ENCODE data around the gene TUBB3. TPM values are rescaled to one million over a fixed set of nuclear protein-coding genes. Genes with fewer than 3 reads are reported as not detected.

Gene TUBB3
- total RNA-seq, 1 experiment from 2014 or later = 164 TPM

GRCh38 chr16:89918453-89919347 is 4.4 kb upstream of the TUBB3 start, which contains the start of gene MC1R:
Gene MC1R (plus strand): TSS chr16:89918862. CDS start chr16:89919259, 397 bp downstream.
- Histone ChIP-seq H2BK15ac (ENCODE audit: low read depth, low read length) (no peak within 1 kb of the TSS), H3K14ac (ENCODE audit: insufficient read depth, low read length) (no peak within 1 kb of the TSS), H4K8ac (replicated peaks; ENCODE audit: insufficient read length, low read depth, low read length) (no peak within 1 kb of the TSS), H3K56ac (ENCODE audit: insufficient read length, low read depth, low read length) (no peak within 1 kb of the TSS), H3K23me2 (ENCODE audit: insufficient read length, low read depth, low read length, poor library complexity, severe bottlenecking) (peaks cover 18% of the 10 kb centered on the region), H3K79me2 (ENCODE audit: insufficient read depth, low read length) (no peaks in the 10 kb centered on the region), H3K4me1 (ENCODE audit: insufficient read depth, low read length) (no peaks in the 10 kb centered on the region; the same call in 1 of the 2 replicates), H2BK12ac (ENCODE audit: insufficient read length, low read depth, low read length) (no peak within 1 kb of the TSS), H3K23ac (ENCODE audit: insufficient read length, low read depth, low read length) (no peak within 1 kb of the TSS), H2BK5ac (ENCODE audit: insufficient read length, low read length) (no peak within 1 kb of the TSS), H3K27ac (ENCODE audit: insufficient read length, low read depth, low read length) (no peak within 1 kb of the TSS), H4K20me1 (ENCODE audit: control insufficient read depth, insufficient read depth, insufficient read length) (no peaks in the 10 kb centered on the region), H2BK20ac (ENCODE audit: low read depth, low read length, poor library complexity, severe bottlenecking) (no peak within 1 kb of the TSS), H4K91ac (ENCODE audit: insufficient read length, low read depth, low read length) (no peak within 1 kb of the TSS), H4K5ac (ENCODE audit: insufficient read length, low read depth, low read length) (no peak within 1 kb of the TSS), H3K4ac (ENCODE audit: low read depth, low read length) (no peak within 1 kb of the TSS), H3K18ac (ENCODE audit: insufficient read length, low read depth, low read length) (no peak within 1 kb of the TSS), H2BK120ac (ENCODE audit: low read depth, low read length, poor library complexity, severe bottlenecking) (no peak within 1 kb of the TSS), H3K9ac (ENCODE audit: extremely low read depth, insufficient read length, low read length) (no peak within 1 kb of the TSS), H3K79me1 (ENCODE audit: insufficient read depth, low read depth, low read length, poor library complexity, severe bottlenecking) (no peaks in the 10 kb centered on the region), H3K9me3 (ENCODE audit: control insufficient read depth, low read depth, low read length) (no peaks in the 10 kb centered on the region), H3T11ph (ENCODE audit: low read length) (no peak within 1 kb of the TSS), H2AK5ac (ENCODE audit: insufficient read length, low read length) (no peak within 1 kb of the TSS), H2AFZ (ENCODE audit: low read length) (no peak within 1 kb of the TSS), H3K27me3 (ENCODE audit: insufficient read depth, low read length) (no peaks in the 10 kb centered on the region), H3K4me2 (ENCODE audit: insufficient read depth, insufficient read length, low read length) (peak within 1 kb of the TSS; percentile 17)
- Mint-ChIP-seq H3K36me3 (ENCODE audit: insufficient read depth in 1 of 3, low read depth in 3 of 3) (peaks cover 0 to 8% (median 2%) of the 10 kb centered on the region in 3 experiments; a peak in 5 of 7 replicates), H3K9me3 (no peaks in the 10 kb centered on the region; a peak in 1 of 5 replicates), H3K27me3 (ENCODE audit: low read depth) (peaks cover 20% of the 10 kb centered on the region), H3K27ac (no peak within 1 kb of the TSS), H3K4me3 (peak within 1 kb of the TSS; percentile 66 to 78), H3K4me1 (peaks cover 25 to 34% of the 10 kb centered on the region in 2 experiments)
- peak; percentile 75 for DNase-seq
- TF ChIP-seq CTCF (conservative IDR thresholded peaks at IDR 0.05) = peak; percentile 66
- WGBS (ENCODE audit: extremely low coverage, insufficient read length, low lambda C conversion rate) = no CpG with 5 or more reads among the region's 23 CpGs
